Transverse colon (tissue), 4 donors: Measurements from ENCODE around the gene MS4A15. TPM values are rescaled to one million over a fixed set of nuclear protein-coding genes. Genes with fewer than 3 reads are reported as not detected.

Experiments
- DNase-seq: peaks from one replicate; pipeline ENCODE4 v3.0.0-alpha.2; 2019
- H3K27ac ChIP-seq, 4 donors: fragments of 200-600 bp; sonication (generic); 2 replicates each; pipeline ENCODE4 v1.5.1; 2016 to 2018; ENCODE audit warnings: inconsistent platforms in 4 of 4
- H3K27me3 ChIP-seq: fragments of 200-600 bp; sonication (generic); 2 replicates; pipeline ENCODE4 v1.5.1; 2017; ENCODE audit warnings: inconsistent platforms
- H3K36me3 ChIP-seq, 4 donors: fragments of 200-600 bp; sonication (generic); 2 replicates each; pipeline ENCODE4 v1.5.1; 2017 to 2019; ENCODE audit warnings: inconsistent platforms in 4 of 4
- H3K4me1 ChIP-seq, 4 donors: fragments of 200-600 bp; sonication (generic); 2 replicates each; pipeline ENCODE4 v1.5.1; 2017 to 2020; ENCODE audit warnings: inconsistent platforms in 4 of 4
- H3K4me3 ChIP-seq, 4 donors: fragments of 200-600 bp; sonication (generic); 1 replicate in 1 of 4; 2 replicates in 3 of 4; pipeline versions ENCODE4 v1.5.1 to v1.6.1; 2017 to 2019; ENCODE audit warnings: inconsistent platforms in 4 of 4
- H3K9me3 ChIP-seq, 2 donors: fragments of 200-600 bp; sonication (generic); 2 replicates each; pipeline ENCODE4 v1.5.1; 2017 to 2019; ENCODE audit warnings: inconsistent platforms in 2 of 2
- EP300 ChIP-seq: sonication (generic); formaldehyde crosslinking; IDR thresholded peaks from one replicate; pipeline ENCODE4 v1.6.1; 2017; ENCODE audit warnings: antibody characterized with exemption, low read depth
- POLR2A ChIP-seq: fragments of 450-650 bp; IDR thresholded peaks from one replicate; pipeline ENCODE4 v1.6.1; 2016; ENCODE audit warnings: antibody characterized with exemption, mild to moderate bottlenecking, moderate library complexity
- POLR2AphosphoS5 ChIP-seq, 3 donors: sonication (generic); formaldehyde crosslinking; IDR thresholded peaks; one replicate each; pipeline ENCODE4 v1.6.1; 2016; ENCODE audit warnings: antibody characterized with exemption in 3 of 3
- WGBS, 2 donors: methylation state at CpG; one replicate each; pipeline ENCODE4 v1.1.5; 2018; ENCODE audit warnings: low coverage in 1 of 2; 5-methylcytosine and 5-hydroxymethylcytosine counted together
- in situ Hi-C, 4 donors: fragments of 200-750 bp; cut with MboI; loops; one replicate each; pipeline versions ENCODE4 v1.15.0 to v1.15.1; 2017; ENCODE audit warnings: low sequenced_read_pairs in 3 of 4, low pct_ligation_motif_present in 1 of 4, low pct_unique_long_range_greater_than_20kb in 1 of 4
- intact Hi-C: fragments of 100-400 bp; cut with DNase I; formaldehyde crosslinking; loops from one replicate; pipeline ENCODE4 v1.15.1; 2023; ENCODE audit warnings: low total_unique reads
- total RNA-seq, 4 donors: library from RNA; depleted of rRNA; stranded (reverse); fragments of >200 nt; gene quantifications; one replicate each; pipeline ENCODE4 v1.1.0, GENCODE V29; 2016
- TF ChIP-seq, protein P1 (sequence below), 5 experiments: fragments of 200-600 bp in 3 of 5; fragments of 450-650 bp in 2 of 5; sonication (generic) in 3 of 5; IDR thresholded peaks; 1 replicate in 2 of 5; 2 replicates in 3 of 5; pipeline ENCODE4 v1.5.1; 2016 to 2017; ENCODE audit warnings: antibody characterized with exemption in 5 of 5, inconsistent platforms in 3 of 5, mild to moderate bottlenecking in 2 of 5, moderate library complexity in 1 of 5

The MS4A15 gene
- total RNA-seq, 4 donors from 2014 or later = not detected

DNA sequence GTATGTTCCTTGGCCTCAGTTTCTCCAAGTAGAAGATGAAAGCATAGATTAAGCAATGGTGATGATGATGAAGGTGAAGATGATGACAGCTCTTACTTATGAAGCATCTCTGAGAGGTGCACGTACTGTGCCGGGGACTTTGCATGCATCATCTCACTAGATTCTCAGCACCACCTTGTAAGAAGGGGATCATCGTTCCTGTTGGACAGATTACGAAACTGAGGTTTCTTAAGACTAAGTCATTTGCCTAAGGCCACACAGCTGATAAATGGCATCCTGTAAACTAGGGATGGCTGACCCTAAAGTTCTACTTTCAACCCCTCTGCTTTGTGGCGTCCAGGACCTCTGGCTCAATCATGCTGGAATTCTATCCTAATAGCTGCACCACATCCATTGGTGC, 8.7 kb downstream of the MS4A15 start:
- Histone ChIP-seq H3K27ac (no peak overlapping the region), H3K27me3 (peaks cover 5% of the 10 kb centered on the region), H3K4me1 (no peaks in the 10 kb centered on the region), H3K4me3 (no peak overlapping the region), H3K36me3 (no peaks in the 10 kb centered on the region), H3K9me3 (no peaks in the 10 kb centered on the region)
- TF ChIP-seq, protein P1, sequence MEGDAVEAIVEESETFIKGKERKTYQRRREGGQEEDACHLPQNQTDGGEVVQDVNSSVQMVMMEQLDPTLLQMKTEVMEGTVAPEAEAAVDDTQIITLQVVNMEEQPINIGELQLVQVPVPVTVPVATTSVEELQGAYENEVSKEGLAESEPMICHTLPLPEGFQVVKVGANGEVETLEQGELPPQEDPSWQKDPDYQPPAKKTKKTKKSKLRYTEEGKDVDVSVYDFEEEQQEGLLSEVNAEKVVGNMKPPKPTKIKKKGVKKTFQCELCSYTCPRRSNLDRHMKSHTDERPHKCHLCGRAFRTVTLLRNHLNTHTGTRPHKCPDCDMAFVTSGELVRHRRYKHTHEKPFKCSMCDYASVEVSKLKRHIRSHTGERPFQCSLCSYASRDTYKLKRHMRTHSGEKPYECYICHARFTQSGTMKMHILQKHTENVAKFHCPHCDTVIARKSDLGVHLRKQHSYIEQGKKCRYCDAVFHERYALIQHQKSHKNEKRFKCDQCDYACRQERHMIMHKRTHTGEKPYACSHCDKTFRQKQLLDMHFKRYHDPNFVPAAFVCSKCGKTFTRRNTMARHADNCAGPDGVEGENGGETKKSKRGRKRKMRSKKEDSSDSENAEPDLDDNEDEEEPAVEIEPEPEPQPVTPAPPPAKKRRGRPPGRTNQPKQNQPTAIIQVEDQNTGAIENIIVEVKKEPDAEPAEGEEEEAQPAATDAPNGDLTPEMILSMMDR (IDR thresholded peaks at IDR 0.05) = no peak
- TF ChIP-seq EP300 (no peak), POLR2AphosphoS5 (IDR thresholded peaks at IDR 0.05) (no peak), POLR2A (no peak)
- no peak for DNase-seq
- 74 to 82% methylated on average over 2 to 5 of the region's 5 CpGs for WGBS, 2 donors
- intact Hi-C loops (no loop called here), in situ Hi-C loops (no loop called here)

DNA sequence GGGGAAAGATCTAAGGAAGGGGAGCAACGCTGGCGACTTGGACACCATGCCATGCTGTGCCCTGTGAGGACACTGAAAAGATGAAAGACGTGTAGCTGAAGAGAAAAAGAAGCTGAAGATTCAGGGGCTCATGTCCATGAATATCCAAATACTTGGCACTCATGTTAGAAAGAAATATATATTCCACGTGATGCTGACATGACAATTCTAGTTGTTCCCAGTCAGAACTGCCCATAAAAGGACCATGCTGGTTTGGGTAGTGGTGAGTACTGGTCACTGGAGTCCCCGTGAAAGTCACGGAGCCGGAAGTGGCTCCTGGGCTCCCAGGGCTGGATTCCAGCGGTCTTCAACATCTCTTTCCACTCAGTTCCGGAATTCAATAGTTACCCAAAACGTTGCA, 9.9 kb downstream of the MS4A15 start:
- in situ Hi-C loops = no loop called here
- H3K27me3 ChIP-seq = peaks cover 5% of the 10 kb centered on the region
- 86% methylated on average over 10 of the region's 10 CpGs; no CpG with 5 or more reads in 1 of the 2 donors for WGBS, 2 donors

DNA sequence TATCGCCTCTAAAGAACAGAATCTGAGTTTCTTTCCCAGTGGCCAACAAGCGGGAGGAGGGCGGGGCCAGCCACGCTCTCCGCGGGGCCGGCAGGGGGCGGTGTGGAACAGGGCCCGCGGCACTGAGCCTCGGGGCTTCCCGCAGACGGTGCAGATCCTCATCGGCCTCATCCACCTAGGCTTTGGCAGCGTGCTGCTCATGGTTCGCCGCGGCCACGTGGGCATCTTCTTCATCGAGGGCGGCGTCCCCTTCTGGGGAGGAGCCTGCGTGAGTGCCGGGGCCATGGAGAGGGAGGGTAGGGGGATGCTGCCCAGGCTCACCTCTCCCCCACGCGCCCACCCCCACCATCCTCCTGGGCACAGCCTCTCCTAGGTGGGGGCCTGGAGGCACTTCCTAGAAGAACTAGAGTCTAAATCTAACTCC, 10.7 kb downstream of the MS4A15 start:
- DNase-seq = no peak

More for the DNA sequence above, 9.9 kb downstream of the MS4A15 start:
- Histone ChIP-seq H3K27ac (no peak overlapping the region), H3K4me1 (no peaks in the 10 kb centered on the region), H3K36me3 (no peaks in the 10 kb centered on the region), H3K4me3 (no peak overlapping the region), H3K9me3 (no peaks in the 10 kb centered on the region)
- DNase-seq = no peak
- intact Hi-C loops = no loop called here
- TF ChIP-seq POLR2A (no peak), EP300 (no peak), POLR2AphosphoS5 (IDR thresholded peaks at IDR 0.05) (no peak)
- TF ChIP-seq, protein P1 (IDR thresholded peaks at IDR 0.05) = no peak

DNA sequence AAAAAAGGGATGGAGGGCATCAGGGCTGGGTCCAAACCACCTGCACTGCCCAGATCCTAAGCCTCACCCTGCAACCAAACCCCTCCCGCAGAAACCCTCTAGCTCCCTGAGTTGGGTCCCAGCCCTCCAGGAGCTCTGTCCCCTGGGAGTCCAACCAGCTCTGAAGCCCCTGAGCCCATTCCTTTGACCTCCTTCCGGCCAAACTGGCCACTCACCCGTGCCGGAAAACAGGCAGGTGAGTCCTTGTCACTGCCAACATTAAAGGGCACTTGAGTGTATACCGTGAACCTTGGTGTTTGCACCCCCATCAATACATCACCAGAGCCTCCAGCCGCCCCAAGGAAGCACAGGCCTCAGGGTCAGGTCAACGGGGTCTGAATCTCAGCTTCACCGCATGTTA, 11.5 kb downstream of the MS4A15 start:
- DNase-seq = no peak
- no peak overlapping the region for H3K4me3 ChIP-seq
- H3K27me3 ChIP-seq = peaks cover 5% of the 10 kb centered on the region
- H3K27ac ChIP-seq = no peak overlapping the region
- TF ChIP-seq EP300 (no peak), POLR2A (no peak), POLR2AphosphoS5 (IDR thresholded peaks at IDR 0.05) (no peak)
- TF ChIP-seq, protein P1 (IDR thresholded peaks at IDR 0.05) = no peak
- no peaks in the 10 kb centered on the region for H3K36me3 ChIP-seq
- 93% methylated on average over 8 of the region's 8 CpGs; no CpG with 5 or more reads in 1 of the 2 donors for WGBS, 2 donors
- no peaks in the 10 kb centered on the region for H3K4me1 ChIP-seq
- no peaks in the 10 kb centered on the region for H3K9me3 ChIP-seq
- in situ Hi-C loops (no loop called here), intact Hi-C loops (no loop called here)

More for the DNA sequence above, 10.7 kb downstream of the MS4A15 start:
- H3K9me3 ChIP-seq = no peaks in the 10 kb centered on the region
- no peak overlapping the region for H3K4me3 ChIP-seq
- no peak for TF ChIP-seq POLR2A
- TF ChIP-seq, protein P1 (IDR thresholded peaks at IDR 0.05) = peak in 3 of 5 experiments; percentile 13 to 38 (median 33)
- H3K27me3 ChIP-seq = peaks cover 5% of the 10 kb centered on the region
- 45% methylated on average over 26 of the region's 26 CpGs; no CpG with 5 or more reads in 1 of the 2 donors for WGBS, 2 donors
- H3K4me1 ChIP-seq = no peaks in the 10 kb centered on the region
- intact Hi-C loops = no loop called here
- H3K36me3 ChIP-seq = no peaks in the 10 kb centered on the region
- no peak overlapping the region for H3K27ac ChIP-seq
- in situ Hi-C loops = no loop called here
